Spleen (tissue), 7 donors: ENCODE data around the gene METAP2.

Experiments
- CTCF ChIP-seq, 11 experiments: fragments of 200-600 bp in 7 of 11; fragments of 450-650 bp in 4 of 11; sonication (generic) in 4 of 11; IDR thresholded peaks in 8 of 11; conservative IDR thresholded peaks in 3 of 11; 1 replicate in 7 of 11; 2 replicates in 4 of 11; pipeline versions ENCODE4 v1.4.0 to v1.8.0; 2016 to 2021; ENCODE audit warnings: antibody characterized with exemption in 11 of 11, inconsistent platforms in 4 of 11, mild to moderate bottlenecking in 1 of 11
- POLR2AphosphoS5 ChIP-seq, 3 donors: sonication (generic); formaldehyde crosslinking; IDR thresholded peaks; one replicate each; pipeline ENCODE4 v1.5.1; 2017; ENCODE audit warnings: antibody characterized with exemption in 3 of 3
- donor health status: DM: no; HTN: no; CAD: no; lungs with moderate emphysema.
- donor health status: DM: no; HTN: no; CAD: no.
- donor health status: DM: no; HTN: no; CAD: no.

GRCh38 chr12:95545731-95546490 is 72.0 kb downstream of the METAP2 start:
- TF ChIP-seq CTCF (IDR thresholded peaks at IDR 0.05 in 8 of 11, conservative IDR thresholded peaks at IDR 0.05 in 3 of 11) (no peak), POLR2AphosphoS5 (IDR thresholded peaks at IDR 0.05) (no peak)
